T-helper 9 cell (primary cell): Measurements from ENCODE around the gene CFAP20DC.
"Not testable (repeated sequence)": the region's sequence is repeated elsewhere in the genome, so short reads cannot be mapped to it uniquely, and the experiment has no call there.

Experiments used
- DNase-seq: peaks from one replicate; pipeline ENCODE4 v3.0.0-alpha.2; 2020

The CFAP20DC gene

GRCh38 chr3:58962040-58962651, 87.7 kb downstream of the CFAP20DC start:
- no peak for DNase-seq

- DNase-seq, result no peak
These were observed 94.5 kb downstream of the CFAP20DC start for GRCh38 chr3:58955308-58955707.

- no peak for DNase-seq
These were observed 96.5 kb downstream of the CFAP20DC start for GRCh38 chr3:58953288-58953687.

GRCh38 chr3:58952128-58952917, 97.5 kb downstream of the CFAP20DC start:
- no peak for DNase-seq

GRCh38 chr3:58948018-58948417, 101.8 kb downstream of the CFAP20DC start:
- DNase-seq, result no peak

GRCh38 chr3:58946875-58947274, 103.0 kb downstream of the CFAP20DC start:
- DNase-seq, result no peak

- DNase-seq, result no peak
These were observed 111.8 kb downstream of the CFAP20DC start for GRCh38 chr3:58938057-58938456.

GRCh38 chr3:58924578-58924977, 125.2 kb downstream of the CFAP20DC start:
- DNase-seq, result no peak

GRCh38 chr3:58900386-58900785, 149.4 kb downstream of the CFAP20DC start:
- no peak for DNase-seq

GRCh38 chr3:58899953-58900298, 149.9 kb downstream of the CFAP20DC start:
- no peak for DNase-seq

GRCh38 chr3:58899159-58899952, 150.5 kb downstream of the CFAP20DC start:
- DNase-seq, result no peak

GRCh38 chr3:58898513-58898912, 151.3 kb downstream of the CFAP20DC start:
- DNase-seq, result no peak

GRCh38 chr3:58897646-58898045, 152.2 kb downstream of the CFAP20DC start:
- no peak for DNase-seq

GRCh38 chr3:58895678-58896077, 154.1 kb downstream of the CFAP20DC start:
- DNase-seq, result not testable (repeated sequence)

- DNase-seq, result not testable (repeated sequence)
These were observed 157.3 kb downstream of the CFAP20DC start for GRCh38 chr3:58892526-58892925.

- DNase-seq, result no peak
These were observed 161.7 kb downstream of the CFAP20DC start for GRCh38 chr3:58888087-58888486.

GRCh38 chr3:58884453-58884852, 165.4 kb downstream of the CFAP20DC start:
- DNase-seq, result no peak

GRCh38 chr3:58880182-58880581, 169.6 kb downstream of the CFAP20DC start:
- no peak for DNase-seq

- no peak for DNase-seq
These were observed 175.0 kb downstream of the CFAP20DC start for GRCh38 chr3:58874795-58875194.

- DNase-seq, result no peak
These were observed 175.5 kb downstream of the CFAP20DC start for GRCh38 chr3:58874248-58874741.

GRCh38 chr3:58868097-58868779, 181.6 kb downstream of the CFAP20DC start:
- no peak for DNase-seq

- DNase-seq, result no peak
These were observed 182.2 kb downstream of the CFAP20DC start for GRCh38 chr3:58867621-58868020.

GRCh38 chr3:58866079-58866478, 183.7 kb downstream of the CFAP20DC start:
- DNase-seq, result no peak
